Common myeloid progenitor, CD34-positive (primary cell): Measurements from ENCODE around the gene IGF2BP2.

Experiments used
- CTCF ChIA-PET: fragments of 350-600 bp; sonication (Branson Sonifier 250); formaldehyde crosslinking; loops from one replicate; lab custom pipeline; 2021; ENCODE audit warnings: antibody characterized with exemption; lab: Charles Lee
- POLR2A ChIA-PET: fragments of 350-600 bp; sonication (Branson Sonifier 250); formaldehyde crosslinking; loops from one replicate; lab custom pipeline; 2021; ENCODE audit warnings: antibody characterized with exemption; lab: Charles Lee
- DNase-seq, 3 donors: peaks; one replicate each; pipeline versions ENCODE4 v3.0.0 to v3.0.0-alpha.2; 2013
- H3K27ac ChIP-seq, 2 experiments: 1 replicate in 1 of 2; 2 replicates in 1 of 2; pipeline ENCODE4 v1.7.0; 2013; ENCODE audit warnings: inconsistent platforms in 2 of 2, low read length in 2 of 2, mild to moderate bottlenecking in 2 of 2, low read depth in 1 of 2, moderate library complexity in 1 of 2; ENCODE audit not compliant: severe bottlenecking in 2 of 2, insufficient read depth in 1 of 2, poor library complexity in 1 of 2
- H3K27me3 ChIP-seq, 5 experiments: replicated peaks in 2 of 5; 1 replicate in 3 of 5; 2 replicates in 2 of 5; pipeline versions ENCODE4 v1.6.1 to v1.7.0; 2013; ENCODE audit warnings: low read length in 4 of 5, mild to moderate bottlenecking in 2 of 5, moderate library complexity in 2 of 5, inconsistent platforms in 1 of 5; ENCODE audit not compliant: insufficient read depth in 5 of 5, control insufficient read depth in 4 of 5
- H3K36me3 ChIP-seq, 4 experiments: 1 replicate in 2 of 4; 2 replicates in 2 of 4; pipeline versions ENCODE4 v1.6.1 to v1.7.0; 2013; ENCODE audit warnings: low read length in 3 of 4, control low read depth in 1 of 4, mild to moderate bottlenecking in 1 of 4; ENCODE audit not compliant: control insufficient read depth in 4 of 4, insufficient read depth in 4 of 4
- H3K4me1 ChIP-seq, 4 experiments: 1 replicate in 3 of 4; 2 replicates in 1 of 4; pipeline versions ENCODE4 v1.6.1 to v1.7.1; 2013; ENCODE audit warnings: low read length in 3 of 4, mild to moderate bottlenecking in 3 of 4, control low read depth in 1 of 4, inconsistent platforms in 1 of 4, moderate library complexity in 1 of 4; ENCODE audit not compliant: control insufficient read depth in 4 of 4, insufficient read depth in 4 of 4; ENCODE audit errors: control extremely low read depth in 1 of 4
- H3K4me3 ChIP-seq, 7 experiments: 1 replicate in 4 of 7; 2 replicates in 3 of 7; pipeline versions ENCODE4 v1.5.1 to v1.7.0; 2013; ENCODE audit warnings: mild to moderate bottlenecking in 7 of 7, low read length in 6 of 7, moderate library complexity in 6 of 7, inconsistent platforms in 2 of 7, low read depth in 2 of 7, control low read depth in 1 of 7; ENCODE audit not compliant: insufficient read depth in 4 of 7, control insufficient read depth in 1 of 7; ENCODE audit errors: extremely low read depth in 1 of 7
- H3K9me3 ChIP-seq, 5 experiments: 1 replicate in 4 of 5; 2 replicates in 1 of 5; pipeline versions ENCODE4 v1.6.1 to v1.7.1; 2013; ENCODE audit warnings: low read length in 4 of 5, mild to moderate bottlenecking in 2 of 5, inconsistent platforms in 1 of 5, low read depth in 1 of 5, moderate library complexity in 1 of 5; ENCODE audit not compliant: control insufficient read depth in 4 of 5, insufficient read depth in 2 of 5; ENCODE audit errors: control extremely low read depth in 1 of 5
- whole genome bisulfite sequencing: methylation state at CpG from one replicate; pipeline ENCODE4 v1.1.5; 2013; ENCODE audit not compliant: insufficient coverage; 5-methylcytosine and 5-hydroxymethylcytosine counted together

IGF2BP2 gene

DNA sequence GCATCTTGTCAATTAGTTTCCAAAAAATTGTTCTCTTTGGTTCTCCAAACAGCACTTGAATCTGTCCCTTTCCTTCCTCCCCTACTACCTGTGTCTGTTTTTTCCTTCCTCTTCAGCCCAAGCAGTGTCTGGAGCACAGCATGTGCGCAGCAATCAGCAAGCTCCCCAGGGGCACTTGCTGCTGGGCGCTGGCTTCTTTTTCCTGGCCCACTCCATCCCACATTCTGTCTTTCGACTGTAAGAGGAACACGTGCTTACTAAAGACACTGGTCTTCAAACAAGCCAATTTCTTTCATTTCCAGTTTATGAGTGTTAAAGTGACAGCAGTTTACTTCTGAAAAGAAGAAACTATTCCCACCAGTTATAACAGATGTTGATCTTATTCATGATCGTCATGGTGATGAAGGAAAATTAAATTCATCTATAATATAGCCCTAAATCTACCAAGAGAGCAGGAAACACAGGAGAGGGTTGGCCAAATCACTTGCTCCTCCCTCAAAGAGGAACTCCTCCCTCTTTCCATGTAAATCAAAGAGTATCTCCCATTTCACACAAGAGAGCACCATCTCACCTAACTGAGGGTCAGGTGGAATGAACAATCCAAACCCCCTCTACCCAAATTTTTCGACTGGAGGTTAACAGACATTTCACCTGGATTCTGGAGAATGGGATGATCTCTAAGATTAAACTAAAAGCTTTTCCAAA lies 115.4 kb downstream of the IGF2BP2 start:
- Histone ChIP-seq H3K4me1 (peaks cover 5 to 19% (median 10%) of the 10 kb centered on the region in 4 experiments), H3K36me3 (peaks cover 0 to 3% (median 0%) of the 10 kb centered on the region in 4 experiments), H3K9me3 (no peaks in the 10 kb centered on the region), H3K27me3 (no peaks in the 10 kb centered on the region), H3K27ac (peak overlapping the region in 1 of 2 experiments; percentile 8), H3K4me3 (no peak overlapping the region)
- CTCF ChIA-PET: interaction anchor here (1.5 to 1.9 kb wide), 2 partner anchors 23 to 32 kb away, joined by 3 to 5 read pairs; no protein-coding TSS in a partner anchor
- 79% methylated on average over 2 of the region's 6 CpGs for WGBS
- DNase-seq: peak in 2 of 3 donors; percentile 31 to 46
- POLR2A ChIA-PET: no interaction called here

DNA sequence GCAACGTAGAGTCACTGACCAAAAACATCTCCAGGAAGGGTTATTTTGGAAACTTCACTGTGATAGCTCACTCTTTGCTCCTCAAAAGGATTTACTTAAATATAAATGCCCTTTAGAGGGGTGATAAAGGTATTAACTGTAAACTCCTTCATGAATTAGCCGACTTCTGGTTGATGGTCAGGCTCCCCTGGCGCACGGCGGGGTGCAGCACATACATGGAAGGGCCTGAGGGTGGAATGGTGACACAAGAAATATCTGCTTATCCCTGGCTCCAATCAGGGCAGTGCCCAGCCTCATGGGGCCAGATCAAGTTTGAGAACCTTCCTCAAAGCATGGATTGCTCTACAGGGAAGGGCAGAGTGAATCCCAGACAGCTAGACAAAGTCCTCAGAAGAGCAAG lies 116.5 kb downstream of the IGF2BP2 start:
- H3K4me3 ChIP-seq: no peak overlapping the region
- CTCF ChIA-PET: interaction anchor here (0.6 to 1.5 kb wide), 3 partner anchors 24 to 162 kb away, joined by 3 read pairs; no protein-coding TSS in a partner anchor
- POLR2A ChIA-PET: no interaction called here

DNA sequence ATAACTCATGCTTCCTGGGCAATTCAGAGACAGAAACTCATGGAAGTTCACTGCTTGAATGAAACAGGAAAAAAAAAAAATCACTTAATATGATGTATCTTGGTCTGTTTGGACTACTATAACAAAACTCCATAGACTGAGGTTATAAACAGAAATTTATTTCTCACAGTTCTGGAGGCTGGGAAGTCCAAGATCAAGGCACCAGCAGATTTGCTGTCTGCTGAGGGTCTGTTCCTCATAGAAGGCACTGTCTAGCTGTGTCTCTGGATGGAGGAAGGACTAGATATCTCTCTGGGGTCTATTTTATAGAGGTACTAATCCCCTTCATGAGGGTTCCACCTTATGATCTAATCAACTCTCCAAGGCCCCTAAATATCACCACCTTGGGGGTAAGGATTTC lies 119.3 kb downstream of the IGF2BP2 start:
- Histone ChIP-seq H3K4me3 (no peak overlapping the region), H3K27ac (no peak overlapping the region), H3K4me1 (peaks cover 2 to 35% (median 16%) of the 10 kb centered on the region in 4 experiments), H3K27me3 (no peaks in the 10 kb centered on the region), H3K36me3 (peaks cover 0 to 3% (median 0%) of the 10 kb centered on the region in 4 experiments), H3K9me3 (no peaks in the 10 kb centered on the region)
- DNase-seq: no peak
- ChIA-PET CTCF (interaction anchor here (0.7 to 1.0 kb wide), 2 partner anchors 15 to 45 kb away, joined by 3 read pairs; no protein-coding TSS in a partner anchor), POLR2A (no interaction called here)

More for the DNA sequence above, 116.5 kb downstream of the IGF2BP2 start:
- Histone ChIP-seq H3K27ac (no peak overlapping the region), H3K36me3 (peaks cover 0 to 3% (median 0%) of the 10 kb centered on the region in 4 experiments), H3K27me3 (no peaks in the 10 kb centered on the region), H3K9me3 (no peaks in the 10 kb centered on the region), H3K4me1 (peaks cover 5 to 27% (median 11%) of the 10 kb centered on the region in 4 experiments)
- WGBS: 94% methylated on average over 4 of the region's 5 CpGs
- no peak for DNase-seq

DNA sequence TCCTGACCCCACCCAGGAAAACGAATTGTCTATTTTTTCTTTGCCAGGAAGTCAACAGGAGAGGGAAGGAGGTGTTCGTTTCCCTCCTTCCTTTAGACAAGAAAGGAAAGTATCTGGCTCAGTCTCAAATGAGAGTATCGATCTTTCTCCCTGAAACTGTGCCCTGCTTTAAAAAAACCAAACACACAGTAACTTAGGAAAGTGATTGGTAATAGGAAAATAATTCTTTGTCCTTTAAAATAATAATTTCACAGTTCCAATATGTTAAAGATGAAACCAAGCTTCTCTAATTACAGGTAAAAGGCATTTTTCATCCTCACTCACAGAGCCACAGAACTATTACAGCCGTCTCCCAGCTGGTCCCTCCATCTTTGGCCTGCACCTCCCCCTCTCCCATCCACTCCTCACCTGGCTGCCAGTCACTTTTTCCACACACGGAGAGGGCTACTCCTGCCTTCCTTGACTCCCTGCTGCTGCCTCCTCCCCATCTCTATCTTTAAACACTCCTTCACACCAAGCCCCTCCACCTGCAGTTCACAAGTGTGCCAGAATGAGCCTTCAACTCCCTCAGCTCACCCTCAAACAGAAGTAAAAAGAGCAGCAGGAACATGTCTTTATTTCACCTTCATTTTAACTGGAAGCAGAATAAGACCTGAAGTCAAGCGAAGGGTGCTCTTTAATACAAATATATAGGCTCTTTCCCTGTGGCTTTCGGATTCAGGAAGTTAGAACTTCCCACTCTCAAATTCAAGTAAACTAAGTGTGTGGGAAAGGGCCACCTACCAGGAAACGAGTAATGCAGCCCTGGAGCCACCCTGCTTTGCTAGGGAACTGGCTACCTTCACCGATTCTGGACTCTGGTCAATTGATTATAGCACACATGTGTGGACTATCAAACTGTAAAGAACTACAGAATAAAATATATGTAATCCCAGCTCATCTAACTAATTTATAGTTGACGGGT lies 122.3 kb downstream of the IGF2BP2 start:
- DNase-seq: no peak
- H3K4me3 ChIP-seq: no peak overlapping the region
- WGBS: 57% methylated on average over 4 of the region's 10 CpGs
- no peaks in the 10 kb centered on the region for H3K27me3 ChIP-seq
- POLR2A ChIA-PET: interaction anchor here (1.7 kb wide), 1 partner anchor 11 kb away, joined by 5 read pairs; no protein-coding TSS in a partner anchor
- H3K27ac ChIP-seq: peak overlapping the region in 1 of 2 experiments; percentile 34
- peaks cover 0 to 3% (median 0%) of the 10 kb centered on the region in 4 experiments for H3K36me3 ChIP-seq
- CTCF ChIA-PET: interaction anchor here (0.8 to 1.0 kb wide), 2 partner anchors 31 to 52 kb away, joined by 3 read pairs; no protein-coding TSS in a partner anchor
- no peaks in the 10 kb centered on the region for H3K9me3 ChIP-seq
- peaks cover 2 to 34% (median 13%) of the 10 kb centered on the region in 4 experiments for H3K4me1 ChIP-seq

DNA sequence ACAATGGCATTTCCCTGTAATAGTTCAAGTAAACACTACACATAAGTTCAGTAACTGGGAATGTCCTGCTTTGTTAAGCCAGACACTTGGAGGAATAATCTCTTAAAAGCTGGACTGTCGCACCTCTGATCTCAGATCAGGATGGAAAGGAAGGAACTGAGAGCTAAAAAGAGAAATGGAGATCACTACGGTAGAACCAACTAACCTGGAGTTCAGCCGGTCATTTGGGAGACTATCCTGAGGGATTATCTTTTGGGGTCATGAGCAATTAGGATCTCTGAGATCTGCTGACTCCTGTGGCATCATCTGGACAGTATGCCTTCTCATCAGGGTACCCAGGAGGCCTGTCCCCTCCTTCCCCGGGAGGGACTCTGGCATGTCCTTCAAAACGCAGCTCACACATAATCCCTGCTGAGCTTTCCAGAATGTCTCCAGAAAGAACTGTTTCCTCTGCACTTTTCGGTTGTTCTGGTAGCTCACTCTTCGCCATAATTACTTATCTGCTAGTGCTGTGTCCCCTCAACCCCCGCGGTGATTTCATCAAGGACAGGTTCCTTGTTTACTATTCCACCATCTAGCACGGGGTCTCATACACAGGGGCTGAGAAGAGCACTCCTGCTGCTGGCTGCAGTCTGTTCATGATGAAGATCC lies 123.1 kb downstream of the IGF2BP2 start:
- ChIA-PET CTCF (interaction anchor here (1.8 kb wide), 1 partner anchor 32 kb away, joined by 4 read pairs; no protein-coding TSS in a partner anchor), POLR2A (interaction anchor here (1.7 kb wide), 1 partner anchor 10 kb away, joined by 5 read pairs; no protein-coding TSS in a partner anchor)
- Histone ChIP-seq H3K4me3 (no peak overlapping the region), H3K27me3 (no peaks in the 10 kb centered on the region), H3K36me3 (peaks cover 0 to 3% (median 0%) of the 10 kb centered on the region in 4 experiments), H3K4me1 (peaks cover 2 to 34% (median 13%) of the 10 kb centered on the region in 4 experiments), H3K9me3 (no peaks in the 10 kb centered on the region), H3K27ac (no peak overlapping the region)
- no peak for DNase-seq
- WGBS: 91% methylated on average over 9 of the region's 10 CpGs

DNA sequence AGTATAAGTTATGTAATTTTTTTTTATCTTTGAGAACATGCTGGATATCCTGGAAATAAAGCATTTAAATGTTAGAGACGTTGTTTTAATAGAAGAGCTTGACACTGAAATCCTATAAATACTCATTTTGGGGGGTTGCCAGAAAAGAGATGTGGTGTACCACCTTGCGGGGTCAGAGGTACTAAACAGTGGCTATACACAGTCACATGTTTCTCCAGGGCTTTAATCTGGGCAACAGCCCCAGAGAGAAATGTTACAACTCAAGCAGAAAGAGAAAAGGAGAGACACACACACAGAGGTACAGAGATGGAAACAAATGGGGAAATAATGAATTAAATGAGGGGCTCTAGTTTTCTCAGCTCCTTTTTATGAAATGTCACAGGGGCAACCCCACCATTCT lies 124.9 kb downstream of the IGF2BP2 start:
- 17% methylated on average over 2 of the region's 2 CpGs for WGBS
- no peaks in the 10 kb centered on the region for H3K9me3 ChIP-seq
- ChIA-PET CTCF (interaction anchor here (1.1 to 1.8 kb wide), 6 partner anchors 11 to 40 kb away, joined by 3 to 4 read pairs (median 3); no protein-coding TSS in a partner anchor), POLR2A (no interaction called here)
- H3K4me3 ChIP-seq: no peak overlapping the region
- H3K36me3 ChIP-seq: peaks cover 0 to 3% (median 3%) of the 10 kb centered on the region in 4 experiments
- peaks cover 2 to 34% (median 13%) of the 10 kb centered on the region in 4 experiments for H3K4me1 ChIP-seq
- DNase-seq: peak in 1 of 3 donors; percentile 32
- H3K27ac ChIP-seq: no peak overlapping the region
- no peaks in the 10 kb centered on the region for H3K27me3 ChIP-seq
